Tibial nerve (tissue), 4 donors: ENCODE results near the gene SPATA25. TPM values are rescaled to one million over a fixed set of nuclear protein-coding genes. Genes with fewer than 3 reads are reported as not detected.

ENCODE experiments used
- DNase-seq, 2 donors: peaks; one replicate each; pipeline ENCODE4 v3.0.0-alpha.2; 2019; ENCODE audit warnings: low spot score in 2 of 2
- H3K27ac ChIP-seq, 4 donors: fragments of 200-600 bp; sonication (generic) in 3 of 4; one replicate each; pipeline ENCODE4 v1.5.1; 2017 to 2019; ENCODE audit warnings: mild to moderate bottlenecking in 1 of 4
- H3K27me3 ChIP-seq, 2 donors: fragments of 200-600 bp; sonication (generic) in 1 of 2; one replicate each; pipeline versions ENCODE4 v1.5.1 to v1.6.0; 2017 to 2019
- H3K36me3 ChIP-seq, 3 donors: fragments of 200-600 bp; sonication (generic); one replicate each; pipeline ENCODE4 v1.5.1; 2018 to 2019
- H3K4me1 ChIP-seq, 4 donors: fragments of 200-600 bp; sonication (generic) in 3 of 4; one replicate each; pipeline ENCODE4 v1.5.1; 2017 to 2019
- H3K4me3 ChIP-seq, 4 donors: fragments of 200-600 bp; sonication (generic) in 3 of 4; one replicate each; pipeline ENCODE4 v1.5.1; 2017 to 2019; ENCODE audit warnings: mild to moderate bottlenecking in 1 of 4, moderate library complexity in 1 of 4
- H3K9me3 ChIP-seq, 4 donors: fragments of 200-600 bp; sonication (generic) in 3 of 4; one replicate each; pipeline ENCODE4 v1.5.1; 2017 to 2019
- CTCF ChIP-seq, 5 experiments: fragments of 200-600 bp in 3 of 5; fragments of 450-650 bp in 2 of 5; sonication (generic) in 3 of 5; IDR thresholded peaks; one replicate each; pipeline ENCODE4 v1.5.1; 2016 to 2019; ENCODE audit warnings: antibody characterized with exemption in 5 of 5, mild to moderate bottlenecking in 3 of 5, moderate library complexity in 2 of 5
- EP300 ChIP-seq, 2 donors: sonication (generic); formaldehyde crosslinking; IDR thresholded peaks; one replicate each; pipeline ENCODE4 v1.6.1; 2017; ENCODE audit warnings: antibody characterized with exemption in 2 of 2, mild to moderate bottlenecking in 1 of 2
- POLR2A ChIP-seq, 2 donors: fragments of 450-650 bp; IDR thresholded peaks; one replicate each; pipeline ENCODE4 v1.6.1; 2017; ENCODE audit warnings: antibody characterized with exemption in 2 of 2, mild to moderate bottlenecking in 2 of 2, moderate library complexity in 2 of 2
- WGBS, 2 donors: methylation state at CpG; one replicate each; pipeline ENCODE4 v1.1.5; 2018; 5-methylcytosine and 5-hydroxymethylcytosine counted together
- total RNA-seq, 4 donors: library from RNA; depleted of rRNA; stranded (reverse); fragments of >200 nt; gene quantifications; one replicate each; pipeline ENCODE4 v1.1.0, GENCODE V29; 2016

SPATA25 gene
- total RNA-seq, 4 donors from 2014 or later = 2.6 to 18.3 (median 7.9) TPM

DNA sequence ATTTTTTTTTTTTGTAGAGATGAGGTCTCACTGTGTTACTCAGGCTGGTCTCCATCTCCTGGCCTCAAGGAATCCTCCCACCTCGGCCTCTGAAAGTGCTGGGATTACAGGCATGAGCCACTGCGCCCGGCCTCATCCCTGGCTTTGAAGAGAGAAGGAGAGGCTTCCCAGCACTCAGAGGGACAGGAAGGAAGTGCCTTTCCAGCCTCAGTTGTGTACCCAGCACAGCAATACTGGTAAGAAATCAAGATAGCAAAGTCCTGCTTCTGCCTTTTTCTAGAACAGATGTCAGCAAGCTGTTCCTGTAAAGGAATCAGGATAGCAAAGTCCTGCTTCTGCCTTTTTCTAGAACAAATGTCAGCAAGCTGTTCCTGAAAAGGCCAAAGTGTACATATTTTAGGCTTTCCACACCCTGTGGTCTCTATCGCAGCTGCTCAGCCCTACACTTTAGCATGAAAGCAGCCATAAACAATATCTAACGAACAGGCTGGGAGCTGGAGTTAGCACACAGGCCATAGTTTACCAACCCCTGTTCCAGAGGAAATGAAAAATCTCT, 30.8 kb upstream of the SPATA25 start:
- Histone ChIP-seq H3K27ac (peak overlapping the region; percentile 42 to 90 (median 76)), H3K4me1 (peaks cover 0 to 38% (median 18%) of the 10 kb centered on the region in 4 donors), H3K36me3 (no peaks in the 10 kb centered on the region), H3K9me3 (no peaks in the 10 kb centered on the region), H3K27me3 (no peaks in the 10 kb centered on the region), H3K4me3 (no peak overlapping the region)
- DNase-seq = no peak
- TF ChIP-seq POLR2A (IDR thresholded peaks at IDR 0.05) (no peak), EP300 (IDR thresholded peaks at IDR 0.05) (no peak), CTCF (IDR thresholded peaks at IDR 0.05) (no peak)
- WGBS, 2 donors = 57 to 65% methylated on average over 5 of the region's 5 CpGs

- H3K36me3 ChIP-seq = no peaks in the 10 kb centered on the region
- no peaks in the 10 kb centered on the region for H3K9me3 ChIP-seq
- H3K4me3 ChIP-seq = no peak overlapping the region
- WGBS, 2 donors = 39 to 50% methylated on average over 5 of the region's 5 CpGs
- no peaks in the 10 kb centered on the region for H3K27me3 ChIP-seq
- peak overlapping the region; percentile 42 to 90 (median 68) for H3K27ac ChIP-seq
- H3K4me1 ChIP-seq = peaks cover 0 to 40% (median 18%) of the 10 kb centered on the region in 4 donors
- peak in 1 of 2 donors; percentile 39 for DNase-seq
- TF ChIP-seq EP300 (IDR thresholded peaks at IDR 0.05) = no peak
- TF ChIP-seq CTCF (IDR thresholded peaks at IDR 0.05) = no peak
- TF ChIP-seq POLR2A (IDR thresholded peaks at IDR 0.05) = no peak
Measured at GRCh38 chr20:45917790-45918141, 30.3 kb upstream of the SPATA25 start.

- Histone ChIP-seq H3K27ac (peak overlapping the region in 1 of 4 donors; percentile 24), H3K27me3 (no peaks in the 10 kb centered on the region), H3K4me3 (no peak overlapping the region), H3K4me1 (peaks cover 0 to 41% (median 14%) of the 10 kb centered on the region in 4 donors), H3K36me3 (peaks cover 0 to 6% (median 0%) of the 10 kb centered on the region in 3 donors), H3K9me3 (no peaks in the 10 kb centered on the region)
- WGBS, 2 donors = 49 to 59% methylated on average over 5 of the region's 5 CpGs
- no peak for TF ChIP-seq POLR2A (IDR thresholded peaks at IDR 0.05)
- TF ChIP-seq CTCF (IDR thresholded peaks at IDR 0.05) = no peak
- TF ChIP-seq EP300 (IDR thresholded peaks at IDR 0.05) = no peak
- DNase-seq = no peak
Measured at GRCh38 chr20:45913116-45913515, 25.7 kb upstream of the SPATA25 start.

DNA sequence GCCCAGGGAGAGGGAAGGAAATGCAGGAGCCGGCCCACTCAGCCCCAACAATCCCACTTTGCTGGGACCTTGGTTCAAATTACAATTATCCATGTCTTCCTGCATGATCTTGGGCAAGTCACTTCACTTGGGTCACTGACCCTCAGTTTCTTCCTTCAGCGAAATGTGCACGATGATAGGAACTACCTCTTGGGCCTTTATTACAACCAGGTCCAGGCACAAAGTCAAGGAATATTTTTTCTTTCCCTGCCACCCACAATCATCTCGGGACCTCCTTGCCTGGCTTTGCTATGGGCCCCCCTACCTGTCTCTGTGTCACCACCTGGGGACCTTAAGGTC, 24.9 kb upstream of the SPATA25 start:
- TF ChIP-seq CTCF (IDR thresholded peaks at IDR 0.05) (no peak), EP300 (IDR thresholded peaks at IDR 0.05) (no peak), POLR2A (IDR thresholded peaks at IDR 0.05) (no peak)
- Histone ChIP-seq H3K27me3 (no peaks in the 10 kb centered on the region), H3K9me3 (no peaks in the 10 kb centered on the region), H3K4me1 (peaks cover 0 to 33% (median 11%) of the 10 kb centered on the region in 4 donors), H3K27ac (peak overlapping the region; percentile 55 to 97 (median 86)), H3K36me3 (peaks cover 0 to 14% (median 0%) of the 10 kb centered on the region in 3 donors), H3K4me3 (peak overlapping the region; percentile 40 to 72 (median 56))
- WGBS, 2 donors = 12 to 22% methylated on average over 4 of the region's 4 CpGs
- DNase-seq = no peak

- DNase-seq = peak; percentile 58 to 60
- 0 to 1% methylated on average over 43 to 48 of the region's 58 CpGs for WGBS, 2 donors
- TF ChIP-seq EP300 (IDR thresholded peaks at IDR 0.05) (peak in 1 of 2 donors; percentile 36), CTCF (IDR thresholded peaks at IDR 0.05) (no peak), POLR2A (IDR thresholded peaks at IDR 0.05) (peak in 1 of 2 donors; percentile 37)
- Histone ChIP-seq H3K36me3 (peaks cover 0 to 15% (median 0%) of the 10 kb centered on the region in 3 donors), H3K27ac (peak within 1 kb of the TSS; percentile 71 to 97 (median 86)), H3K27me3 (no peaks in the 10 kb centered on the region), H3K4me1 (peaks cover 0 to 30% (median 9%) of the 10 kb centered on the region in 4 donors), H3K4me3 (peak within 1 kb of the TSS; percentile 40 to 72 (median 56)), H3K9me3 (no peaks in the 10 kb centered on the region)
Measured at GRCh38 chr20:45911486-45912343, 24.3 kb upstream of the SPATA25 start, which contains the start of gene PLTP. PLTP (minus strand) TSS chr20:45912155; CDS start chr20:45911452, 703 bp downstream.
